Thoracic aorta (tissue), 2 donors: ENCODE data around the gene FCN1. TPM values are rescaled to one million over a fixed set of nuclear protein-coding genes. Genes with fewer than 3 reads are reported as not detected.

Experiments used
- ATAC-seq: fragments of 150-250 bp; one replicate; pipeline ENCODE4 v1.8.0; 2017; ENCODE audit warnings: low read depth; ENCODE audit not compliant: insufficient number of reproducible peaks, low FRiP score
- DNase-seq: peaks from one replicate; pipeline ENCODE4 v3.0.0-alpha.2; 2020; ENCODE audit warnings: low spot score
- H3K27ac ChIP-seq, 2 donors: fragments of 200-600 bp; sonication (generic); 1 replicate in 1 of 2; 2 replicates in 1 of 2; pipeline ENCODE4 v1.5.1; 2016; ENCODE audit warnings: mild to moderate bottlenecking in 2 of 2, moderate library complexity in 2 of 2
- H3K27me3 ChIP-seq: fragments of 200-600 bp; sonication (generic); replicated peaks from 2 replicates; pipeline ENCODE4 v1.6.0; 2016; ENCODE audit warnings: mild to moderate bottlenecking; ENCODE audit not compliant: insufficient read depth
- H3K36me3 ChIP-seq: fragments of 200-600 bp; sonication (generic); one replicate; pipeline ENCODE4 v1.5.1; 2016
- H3K4me1 ChIP-seq, 2 donors: fragments of 200-600 bp; sonication (generic); 1 replicate in 1 of 2; 2 replicates in 1 of 2; pipeline versions ENCODE4 v1.5.1 to v1.6.0; 2016; ENCODE audit warnings: low read depth in 2 of 2, mild to moderate bottlenecking in 1 of 2; ENCODE audit not compliant: control insufficient read depth in 1 of 2
- H3K4me3 ChIP-seq: fragments of 200-600 bp; sonication (generic); 2 replicates; pipeline ENCODE4 v1.5.1; 2016; ENCODE audit warnings: mild to moderate bottlenecking
- H3K9me3 ChIP-seq: fragments of 200-600 bp; sonication (generic); 2 replicates; pipeline ENCODE4 v1.5.1; 2016
- total RNA-seq, 2 donors: library from RNA; depleted of rRNA; stranded (reverse); fragments of >200 nt; gene quantifications; one replicate each; pipeline versions ENCODE4 v1.1.0 to v1.2.3, GENCODE V29; 2016
- TF ChIP-seq, protein P1 (sequence below): fragments of 200-600 bp; sonication (generic); IDR thresholded peaks from one replicate; pipeline ENCODE4 v1.5.1; 2019; ENCODE audit warnings: antibody characterized with exemption

FCN1 gene
- total RNA-seq, 2 donors from 2014 or later: 2.2 to 14.3 TPM

DNA sequence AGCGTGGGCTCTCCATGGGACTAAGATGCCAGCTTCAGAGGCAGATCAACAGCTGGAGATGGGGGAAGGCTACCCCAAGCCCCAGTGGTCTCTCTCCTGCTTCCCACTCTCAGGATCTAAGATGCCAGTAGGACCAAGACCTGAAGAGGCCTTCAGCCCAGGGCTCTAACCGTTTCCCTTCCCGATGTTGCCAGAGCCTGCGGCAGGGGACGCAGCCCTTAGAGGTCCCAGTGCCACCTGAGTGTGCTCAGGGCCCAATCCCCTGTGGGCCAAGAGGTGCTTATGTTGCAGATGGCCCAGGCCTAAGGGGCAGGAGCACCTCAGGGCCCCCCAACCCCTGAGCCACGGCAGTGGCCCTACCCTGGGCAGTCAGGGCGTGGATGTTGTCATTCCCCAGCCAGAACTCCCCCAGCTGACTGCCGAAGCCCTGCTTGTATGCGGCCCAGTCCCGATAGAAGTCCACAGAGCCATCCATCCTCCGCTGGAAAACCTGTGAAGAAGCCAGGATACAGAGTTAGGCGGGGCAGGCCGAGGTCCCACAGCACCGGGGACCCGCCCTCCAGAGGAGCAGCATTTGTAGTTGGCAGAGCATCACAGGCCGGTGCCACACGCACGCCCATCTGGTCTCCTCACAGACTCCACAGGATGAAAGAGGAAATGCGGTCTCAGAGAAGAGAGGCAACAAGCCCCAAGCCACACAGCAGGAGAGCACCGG lies 5.4 kb downstream of the FCN1 start:
- DNase-seq: no peak
- TF ChIP-seq, protein P1, sequence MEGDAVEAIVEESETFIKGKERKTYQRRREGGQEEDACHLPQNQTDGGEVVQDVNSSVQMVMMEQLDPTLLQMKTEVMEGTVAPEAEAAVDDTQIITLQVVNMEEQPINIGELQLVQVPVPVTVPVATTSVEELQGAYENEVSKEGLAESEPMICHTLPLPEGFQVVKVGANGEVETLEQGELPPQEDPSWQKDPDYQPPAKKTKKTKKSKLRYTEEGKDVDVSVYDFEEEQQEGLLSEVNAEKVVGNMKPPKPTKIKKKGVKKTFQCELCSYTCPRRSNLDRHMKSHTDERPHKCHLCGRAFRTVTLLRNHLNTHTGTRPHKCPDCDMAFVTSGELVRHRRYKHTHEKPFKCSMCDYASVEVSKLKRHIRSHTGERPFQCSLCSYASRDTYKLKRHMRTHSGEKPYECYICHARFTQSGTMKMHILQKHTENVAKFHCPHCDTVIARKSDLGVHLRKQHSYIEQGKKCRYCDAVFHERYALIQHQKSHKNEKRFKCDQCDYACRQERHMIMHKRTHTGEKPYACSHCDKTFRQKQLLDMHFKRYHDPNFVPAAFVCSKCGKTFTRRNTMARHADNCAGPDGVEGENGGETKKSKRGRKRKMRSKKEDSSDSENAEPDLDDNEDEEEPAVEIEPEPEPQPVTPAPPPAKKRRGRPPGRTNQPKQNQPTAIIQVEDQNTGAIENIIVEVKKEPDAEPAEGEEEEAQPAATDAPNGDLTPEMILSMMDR: no peak
- no peak overlapping the region for H3K27ac ChIP-seq

DNA sequence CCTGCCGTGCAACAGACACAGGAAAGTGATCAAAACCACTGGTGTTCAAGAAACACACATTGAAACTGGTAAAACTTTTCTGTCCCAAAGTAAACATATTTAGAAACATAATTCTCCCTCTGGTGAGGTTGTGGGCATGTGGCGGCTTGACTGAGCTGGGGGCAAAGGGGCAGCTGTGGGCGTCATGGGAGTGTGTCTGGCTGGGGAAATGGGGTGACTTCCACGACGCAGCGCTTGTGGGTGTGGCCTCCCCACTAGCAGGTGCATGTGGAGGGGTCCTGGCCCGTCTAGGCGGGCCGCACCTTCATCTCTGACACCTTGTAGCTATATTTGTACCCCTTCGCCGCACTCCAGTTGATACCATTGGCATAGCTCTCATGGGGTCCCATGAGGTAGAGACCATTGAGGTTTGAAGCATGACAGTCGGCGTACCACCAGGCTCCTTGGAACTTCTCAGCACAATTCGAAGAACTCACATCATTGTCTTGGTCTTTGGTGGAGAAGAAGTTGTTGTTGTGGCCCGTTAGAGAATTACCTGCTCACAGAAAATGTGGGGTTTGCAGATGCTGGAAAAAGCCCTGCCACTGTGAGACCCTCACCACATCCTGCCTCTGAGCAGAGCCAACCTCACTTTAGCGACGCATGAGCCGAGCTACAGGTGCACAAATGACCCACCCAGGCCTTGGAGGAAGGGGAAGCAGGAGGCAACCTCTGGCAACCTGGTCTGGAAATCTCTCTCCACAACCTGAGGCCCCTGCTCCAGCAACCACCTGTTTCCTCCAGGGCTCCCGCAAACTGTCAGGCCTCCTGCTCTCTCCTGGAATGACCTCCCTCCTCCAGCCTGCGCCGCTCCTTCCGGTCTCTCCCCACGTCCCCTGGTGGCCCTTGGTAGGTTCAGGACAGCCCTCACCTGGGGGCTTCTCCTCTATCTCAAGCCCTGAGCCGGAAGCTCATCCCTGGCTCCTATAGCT lies 7.9 kb downstream of the FCN1 start:
- ATAC-seq: no peak
- Histone ChIP-seq H3K4me1 (no peaks in the 10 kb centered on the region), H3K9me3 (no peaks in the 10 kb centered on the region), H3K27me3 (no peaks in the 10 kb centered on the region), H3K4me3 (no peak overlapping the region), H3K36me3 (no peaks in the 10 kb centered on the region), H3K27ac (no peak overlapping the region)
- TF ChIP-seq, protein P1: no peak
- no peak for DNase-seq

More for the DNA sequence above, 5.4 kb downstream of the FCN1 start:
- Histone ChIP-seq H3K36me3 (no peaks in the 10 kb centered on the region), H3K4me3 (no peak overlapping the region), H3K9me3 (no peaks in the 10 kb centered on the region), H3K27me3 (no peaks in the 10 kb centered on the region), H3K4me1 (no peaks in the 10 kb centered on the region)
- ATAC-seq: no peak

DNA sequence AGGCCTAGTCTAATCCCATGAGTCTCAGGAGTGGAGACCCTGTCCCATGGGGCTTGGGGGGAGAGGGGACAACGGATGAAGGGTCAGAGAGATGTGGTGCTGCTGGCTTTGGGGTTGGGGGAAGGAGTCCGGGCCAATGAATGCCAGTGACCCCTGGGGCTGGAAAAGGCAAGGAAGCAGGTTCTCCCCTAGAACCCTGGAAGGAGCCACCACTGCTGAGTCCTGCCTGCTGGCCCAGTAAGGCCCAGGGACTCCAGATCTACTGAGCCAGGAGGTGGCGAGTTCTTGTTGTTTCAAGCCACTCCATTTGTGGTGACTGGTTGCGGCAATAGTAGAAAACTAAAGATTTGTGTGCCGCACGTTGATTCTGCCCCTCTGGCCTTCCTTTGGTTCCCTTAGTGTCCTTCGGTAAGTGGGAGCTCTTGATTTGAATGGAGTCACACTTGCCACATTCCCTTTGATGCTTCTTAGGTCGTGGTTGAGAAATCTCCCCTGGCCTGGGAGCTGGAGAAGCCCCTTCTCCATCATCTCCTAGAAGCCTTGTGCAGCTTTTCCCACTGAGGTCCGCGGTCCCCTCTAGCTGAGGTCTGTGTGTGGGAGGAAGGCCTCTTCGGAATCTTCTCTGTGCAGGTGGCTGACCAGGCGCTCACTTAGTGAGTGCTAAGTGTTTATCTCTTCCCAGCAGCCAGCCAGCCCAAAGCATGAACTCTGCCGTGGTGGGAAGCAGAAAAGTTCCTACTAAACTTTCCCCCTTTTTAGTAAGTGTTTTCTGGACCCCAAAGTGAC lies 9.0 kb downstream of the FCN1 start:
- no peak for DNase-seq
- Histone ChIP-seq H3K4me1 (no peaks in the 10 kb centered on the region), H3K9me3 (no peaks in the 10 kb centered on the region), H3K4me3 (no peak overlapping the region), H3K27me3 (no peaks in the 10 kb centered on the region), H3K36me3 (no peaks in the 10 kb centered on the region), H3K27ac (no peak overlapping the region)
- no peak for ATAC-seq
- TF ChIP-seq, protein P1: no peak

DNA sequence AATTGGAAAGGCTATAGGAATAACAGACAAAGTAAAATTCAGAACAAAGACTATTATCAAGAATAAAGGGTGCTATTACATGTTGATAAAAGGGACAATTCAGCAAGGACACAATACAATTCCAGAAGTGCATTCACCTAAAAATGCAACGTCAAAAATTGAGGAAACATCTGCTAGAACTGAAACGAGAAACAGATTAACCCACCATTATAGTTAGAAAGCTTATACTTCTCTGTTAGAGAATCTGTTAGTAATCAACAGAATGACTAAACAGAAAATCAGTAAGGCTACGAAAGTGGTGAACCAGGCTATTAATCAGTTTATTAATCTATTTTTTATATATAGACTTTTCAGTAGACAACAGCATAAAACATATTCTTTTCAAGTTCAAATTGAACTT lies 14.8 kb downstream of the FCN1 start:
- Histone ChIP-seq H3K27ac (no peak overlapping the region), H3K4me3 (no peak overlapping the region), H3K4me1 (no peaks in the 10 kb centered on the region), H3K9me3 (no peaks in the 10 kb centered on the region), H3K27me3 (no peaks in the 10 kb centered on the region), H3K36me3 (no peaks in the 10 kb centered on the region)
- TF ChIP-seq, protein P1: no peak
- no peak for ATAC-seq
- DNase-seq: no peak

DNA sequence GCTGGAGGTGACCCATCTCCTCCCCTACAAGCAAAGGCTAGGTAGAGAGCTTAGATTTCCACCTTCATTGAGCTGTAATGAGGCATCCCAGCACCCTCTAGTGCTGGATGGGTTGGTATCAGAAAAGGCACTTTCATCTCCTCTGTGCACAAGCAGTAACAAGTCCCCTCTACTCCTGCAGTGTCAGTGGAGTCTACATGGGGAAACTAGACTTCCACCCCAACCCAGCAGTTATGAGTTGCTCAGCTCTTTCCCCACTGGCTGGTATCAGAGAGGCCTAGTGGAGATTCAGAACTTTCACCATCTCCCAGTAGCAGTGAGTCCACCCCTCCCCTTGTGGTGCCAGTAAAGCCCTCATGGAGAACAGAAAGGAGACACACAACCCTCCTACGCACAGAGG lies 17.9 kb downstream of the FCN1 start:
- H3K4me1 ChIP-seq: no peaks in the 10 kb centered on the region
- DNase-seq: no peak
- H3K27me3 ChIP-seq: no peaks in the 10 kb centered on the region
- H3K27ac ChIP-seq: no peak overlapping the region
- no peak for ATAC-seq
- H3K4me3 ChIP-seq: no peak overlapping the region
- H3K9me3 ChIP-seq: no peaks in the 10 kb centered on the region
- TF ChIP-seq, protein P1: no peak
- H3K36me3 ChIP-seq: no peaks in the 10 kb centered on the region
